HG03460 (cell line): ENCODE results near the gene POLR1F.
A peak's percentile ranks its signal among the peaks of the same experiment; 100 is the strongest.

Experiments
- ATAC-seq: cut with Tn5 transposase; IDR thresholded peaks from one replicate; pipeline ENCODE4 v1.9.1; 2021; ENCODE audit not compliant: unreplicated experiment

The POLR1F gene

DNA sequence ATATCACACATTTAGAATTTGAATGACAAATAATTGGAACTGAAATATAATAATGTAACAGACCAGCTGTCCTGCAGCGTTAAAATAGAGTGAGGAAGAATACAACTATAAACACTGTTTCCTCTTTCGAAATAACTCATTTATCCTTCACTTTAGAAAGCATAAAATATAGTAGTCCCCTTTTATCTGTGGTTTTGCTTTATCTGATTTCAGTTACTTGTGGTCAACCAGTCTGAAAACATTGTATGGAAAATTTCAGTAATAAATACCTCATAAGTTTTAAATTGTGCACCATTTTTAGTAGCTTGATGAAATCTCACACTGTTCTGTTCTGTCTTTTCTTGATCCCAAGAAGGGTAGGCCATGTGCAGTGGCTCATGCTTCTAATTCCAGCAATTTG lies 31.7 kb downstream of the POLR1F start:
- ATAC-seq: peak; percentile 72

DNA sequence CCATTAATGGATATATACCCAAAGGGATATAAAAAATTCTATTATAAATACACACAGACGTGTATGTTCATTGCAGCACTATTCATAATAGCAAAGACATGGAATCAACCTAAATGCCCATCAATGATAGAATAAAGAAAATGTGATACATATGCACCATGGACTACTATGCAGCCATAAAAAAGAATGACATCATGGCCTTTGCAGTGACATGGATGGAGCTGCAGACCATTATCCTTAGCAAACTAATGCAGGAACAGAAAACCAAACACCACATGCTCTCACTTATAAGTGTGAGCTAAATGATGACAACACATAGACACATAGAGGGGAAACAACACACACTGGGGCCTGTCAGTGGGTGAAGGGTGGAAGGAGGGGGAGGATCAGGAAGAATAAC lies 33.0 kb downstream of the POLR1F start:
- no peak for ATAC-seq

DNA sequence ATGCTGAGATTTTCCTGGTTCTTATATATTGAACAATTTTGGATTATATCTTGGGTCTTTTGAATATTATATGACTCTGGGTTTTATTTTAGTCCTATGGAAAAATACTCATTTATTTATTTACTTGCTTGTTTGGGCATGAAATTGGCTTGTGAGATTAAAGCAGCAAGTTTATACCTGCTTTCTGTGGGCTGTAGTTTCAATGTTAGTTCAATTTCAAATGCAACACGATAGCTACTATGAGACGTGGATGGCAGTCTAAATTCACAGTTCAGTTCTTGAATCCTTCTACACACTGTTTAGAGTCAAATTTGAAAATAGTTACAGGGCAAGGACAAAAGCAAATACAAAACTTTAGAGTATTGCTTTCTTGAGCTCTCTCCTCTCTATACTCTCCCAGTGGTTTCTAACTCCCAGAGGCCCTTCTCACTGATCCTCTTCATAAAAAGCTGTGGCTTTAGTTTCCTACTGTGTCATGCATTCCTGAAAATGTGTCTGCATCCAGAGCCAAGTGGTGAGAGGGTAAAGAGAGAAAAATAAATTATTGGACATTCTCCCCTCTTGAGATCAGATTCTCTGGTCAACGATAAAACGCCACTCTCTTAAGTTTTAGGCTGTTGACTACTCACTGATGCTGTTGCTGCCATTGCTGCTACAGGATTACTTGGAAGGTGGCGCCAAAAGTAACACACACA lies 34.4 kb downstream of the POLR1F start:
- ATAC-seq: no peak

- no peak for ATAC-seq
These were observed 38.0 kb downstream of the POLR1F start for GRCh38 chr7:19670806-19671205.

GRCh38 chr7:19665399-19666008 lies 43.3 kb downstream of the POLR1F start:
- ATAC-seq: peak; percentile 46

DNA sequence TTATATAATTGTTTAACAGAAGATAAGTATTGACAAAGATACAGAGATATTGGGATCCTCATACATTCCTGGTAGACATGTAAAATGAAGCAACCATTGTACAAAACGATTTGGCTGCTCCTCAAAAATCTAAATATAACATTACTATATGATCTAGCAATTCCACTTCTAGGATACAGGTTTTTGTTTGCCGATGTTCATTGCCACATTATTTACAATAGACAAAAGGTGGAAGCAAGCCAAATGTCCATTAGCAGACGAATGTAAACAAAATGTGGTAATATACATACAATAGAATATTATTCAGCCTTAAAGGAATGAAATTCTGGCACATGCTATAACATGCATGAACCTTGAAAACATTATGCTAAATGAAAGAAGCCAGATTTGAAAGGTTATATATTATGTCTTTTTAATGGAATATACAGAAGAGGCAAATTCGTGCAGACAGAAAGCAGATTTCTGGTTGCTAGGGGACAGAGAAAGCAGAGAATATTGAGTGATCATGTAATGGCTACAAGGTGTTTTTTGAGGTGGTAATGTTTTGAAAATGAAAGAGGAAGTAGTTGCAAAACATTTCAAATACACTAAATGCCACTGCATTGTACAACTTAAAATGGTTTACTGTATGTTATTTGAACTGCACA lies 44.9 kb downstream of the POLR1F start:
- ATAC-seq: peak; percentile 94

DNA sequence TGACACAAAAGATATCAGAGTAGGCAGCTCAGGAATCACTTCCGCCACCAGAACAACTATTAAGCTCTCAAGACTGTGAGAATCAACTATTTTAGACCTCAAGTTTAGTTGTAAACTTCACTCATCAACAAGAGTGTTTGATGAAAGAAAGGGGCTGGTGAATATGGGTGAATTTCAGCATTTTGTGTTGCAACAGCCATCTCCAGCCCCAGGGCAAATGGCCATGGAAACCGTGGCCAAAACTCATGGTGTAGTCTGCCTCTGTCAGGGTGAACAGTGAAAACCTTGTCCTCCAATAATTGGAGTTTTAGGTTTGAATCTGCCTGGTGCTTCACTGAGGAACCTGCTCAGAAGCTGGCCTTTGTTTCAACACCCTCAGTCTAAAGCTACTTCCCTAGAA lies 60.0 kb downstream of the POLR1F start:
- no peak for ATAC-seq
